ENCODE measurements around the gene NPFFR1.

The NPFFR1 gene

DNA sequence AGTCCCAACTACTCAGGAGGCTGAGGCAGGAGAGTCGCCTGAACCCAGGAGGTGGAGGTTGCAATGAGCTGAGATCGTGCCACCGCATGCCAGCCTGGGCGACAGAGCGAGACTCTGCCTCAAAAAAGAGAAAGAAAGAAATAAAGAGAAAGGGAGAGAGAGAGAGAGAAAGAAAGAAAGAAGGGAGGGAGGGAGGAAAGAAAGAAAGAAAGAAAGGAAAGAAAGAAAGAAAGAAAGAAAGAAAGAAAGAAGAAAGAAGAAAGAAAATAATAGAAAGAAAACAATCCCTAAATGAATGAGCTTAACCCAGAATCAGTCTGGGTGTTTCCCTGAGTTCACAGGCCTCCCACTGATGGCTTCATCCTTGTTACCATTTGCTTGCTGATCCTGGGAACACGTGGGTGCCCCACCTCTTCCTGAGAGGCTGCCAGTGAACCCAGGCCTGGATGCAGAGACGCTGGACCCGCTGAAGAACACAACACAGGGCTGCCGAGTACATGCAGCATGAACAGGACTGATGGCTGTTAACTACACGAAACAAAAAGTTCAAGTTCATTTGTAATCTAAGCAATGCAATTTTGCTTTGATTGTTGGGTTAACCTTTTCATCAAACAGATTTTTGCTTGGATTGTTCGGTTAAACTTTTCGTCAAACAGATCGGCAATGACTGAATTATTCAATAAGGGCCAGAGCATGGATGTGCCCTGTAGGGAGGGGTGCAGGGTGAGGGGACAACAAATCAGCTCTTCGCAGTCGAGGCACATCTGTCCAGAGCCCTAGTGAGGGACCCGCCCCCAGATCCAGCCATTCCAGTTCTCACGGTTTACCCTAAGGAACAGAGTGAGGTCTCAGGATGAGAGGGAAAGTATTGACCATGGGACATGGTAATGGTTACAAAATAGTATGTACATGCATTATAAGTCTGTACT, 11.5 kb downstream of the NPFFR1 start:
- no peak overlapping the region for H3K27ac Mint-ChIP-seq
- no peaks in the 10 kb centered on the region for H3K4me1 Mint-ChIP-seq
- H3K9me3 Mint-ChIP-seq: peaks cover 12% of the 10 kb centered on the region
- TF ChIP-seq, protein P1, sequence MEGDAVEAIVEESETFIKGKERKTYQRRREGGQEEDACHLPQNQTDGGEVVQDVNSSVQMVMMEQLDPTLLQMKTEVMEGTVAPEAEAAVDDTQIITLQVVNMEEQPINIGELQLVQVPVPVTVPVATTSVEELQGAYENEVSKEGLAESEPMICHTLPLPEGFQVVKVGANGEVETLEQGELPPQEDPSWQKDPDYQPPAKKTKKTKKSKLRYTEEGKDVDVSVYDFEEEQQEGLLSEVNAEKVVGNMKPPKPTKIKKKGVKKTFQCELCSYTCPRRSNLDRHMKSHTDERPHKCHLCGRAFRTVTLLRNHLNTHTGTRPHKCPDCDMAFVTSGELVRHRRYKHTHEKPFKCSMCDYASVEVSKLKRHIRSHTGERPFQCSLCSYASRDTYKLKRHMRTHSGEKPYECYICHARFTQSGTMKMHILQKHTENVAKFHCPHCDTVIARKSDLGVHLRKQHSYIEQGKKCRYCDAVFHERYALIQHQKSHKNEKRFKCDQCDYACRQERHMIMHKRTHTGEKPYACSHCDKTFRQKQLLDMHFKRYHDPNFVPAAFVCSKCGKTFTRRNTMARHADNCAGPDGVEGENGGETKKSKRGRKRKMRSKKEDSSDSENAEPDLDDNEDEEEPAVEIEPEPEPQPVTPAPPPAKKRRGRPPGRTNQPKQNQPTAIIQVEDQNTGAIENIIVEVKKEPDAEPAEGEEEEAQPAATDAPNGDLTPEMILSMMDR (IDR thresholded peaks at IDR 0.05; ENCODE audit: unreplicated experiment in 3 of 3): no peak
- no peaks in the 10 kb centered on the region for H3K36me3 Mint-ChIP-seq (ENCODE audit: low read depth)
- no peaks in the 10 kb centered on the region for H3K27me3 Mint-ChIP-seq (ENCODE audit: low read depth)
- H3K4me3 Mint-ChIP-seq: no peak overlapping the region

DNA sequence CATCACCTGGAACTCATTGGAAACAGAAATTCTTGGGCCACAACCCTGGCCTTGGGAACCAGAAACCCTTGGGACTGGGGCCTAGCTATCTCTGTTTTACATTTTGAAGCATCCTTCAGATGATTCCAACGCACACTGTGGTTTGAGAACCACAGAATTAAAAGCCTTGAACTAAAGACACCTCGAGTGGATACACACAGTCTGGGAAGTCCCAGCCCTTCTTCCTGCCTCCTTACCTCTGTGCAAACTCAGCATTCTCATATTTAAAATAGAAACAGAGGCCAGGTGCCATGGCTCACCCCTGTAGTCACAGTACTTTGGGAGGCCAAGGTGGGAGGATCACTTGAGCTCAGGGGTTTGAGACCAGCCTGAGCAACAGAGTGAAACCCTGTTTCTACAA, 12.9 kb downstream of the NPFFR1 start:
- H3K36me3 Mint-ChIP-seq (ENCODE audit: low read depth): no peaks in the 10 kb centered on the region
- peaks cover 10% of the 10 kb centered on the region for H3K9me3 Mint-ChIP-seq
- no peaks in the 10 kb centered on the region for H3K4me1 Mint-ChIP-seq
- no peak overlapping the region for H3K27ac Mint-ChIP-seq
- H3K4me3 Mint-ChIP-seq: no peak overlapping the region
- peaks cover 5% of the 10 kb centered on the region for H3K27me3 Mint-ChIP-seq (ENCODE audit: low read depth)
- TF ChIP-seq, protein P1 (IDR thresholded peaks at IDR 0.05; ENCODE audit: unreplicated experiment in 3 of 3): no peak

DNA sequence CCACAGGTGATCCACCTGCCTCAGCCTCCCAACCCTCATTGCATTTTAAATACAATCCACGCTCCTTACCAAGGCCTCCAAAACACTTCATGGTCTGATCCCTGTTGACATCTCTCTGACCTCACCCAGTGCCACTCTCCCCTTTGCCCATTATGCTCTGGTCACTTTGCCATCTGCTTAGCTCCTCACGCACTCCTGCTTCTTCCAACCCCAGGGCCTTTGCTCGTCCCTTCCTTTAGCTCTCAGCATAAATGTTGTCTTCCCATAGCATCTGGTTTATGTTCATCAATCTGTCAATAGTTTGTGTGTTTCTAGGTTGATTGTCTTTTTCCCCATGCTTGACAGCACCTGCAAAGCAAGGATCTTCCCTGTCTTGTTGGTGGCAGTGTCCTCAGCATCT, 14.1 kb downstream of the NPFFR1 start:
- Mint-ChIP-seq H3K4me3 (no peak overlapping the region), H3K9me3 (peaks cover 3% of the 10 kb centered on the region), H3K27me3 (ENCODE audit: low read depth) (peaks cover 12% of the 10 kb centered on the region), H3K36me3 (ENCODE audit: low read depth) (no peaks in the 10 kb centered on the region), H3K4me1 (no peaks in the 10 kb centered on the region), H3K27ac (no peak overlapping the region)
- TF ChIP-seq, protein P1 (IDR thresholded peaks at IDR 0.05; ENCODE audit: unreplicated experiment in 3 of 3): no peak

DNA sequence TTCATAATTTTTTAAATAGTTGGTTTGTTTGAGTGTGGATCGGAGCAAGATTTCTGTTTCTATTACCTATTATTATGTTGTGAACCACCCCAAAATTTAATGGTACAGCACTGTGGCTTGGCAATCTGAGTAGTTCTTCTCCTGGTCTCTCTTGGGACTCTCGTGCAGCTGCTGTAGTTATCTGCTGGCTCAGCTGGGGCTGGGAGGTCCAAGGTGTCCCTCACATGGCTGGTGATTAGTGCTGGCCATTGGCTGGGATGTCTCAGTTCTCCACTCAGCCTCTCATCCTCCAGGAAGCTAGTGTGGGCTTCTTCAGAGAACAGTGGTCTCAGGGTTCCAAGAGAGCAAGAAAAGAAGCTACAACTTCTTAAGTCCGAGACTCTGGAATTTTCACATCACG, 15.4 kb downstream of the NPFFR1 start:
- TF ChIP-seq, protein P1 (IDR thresholded peaks at IDR 0.05; ENCODE audit: unreplicated experiment in 3 of 3): no peak
- H3K4me3 Mint-ChIP-seq: no peak overlapping the region
- H3K9me3 Mint-ChIP-seq: peaks cover 3% of the 10 kb centered on the region
- no peaks in the 10 kb centered on the region for H3K36me3 Mint-ChIP-seq (ENCODE audit: low read depth)
- H3K27me3 Mint-ChIP-seq (ENCODE audit: low read depth): peaks cover 16% of the 10 kb centered on the region
- H3K4me1 Mint-ChIP-seq: no peaks in the 10 kb centered on the region
- no peak overlapping the region for H3K27ac Mint-ChIP-seq

- TF ChIP-seq, protein P1 (IDR thresholded peaks at IDR 0.05; ENCODE audit: unreplicated experiment in 3 of 3): no peak
- H3K36me3 Mint-ChIP-seq (ENCODE audit: low read depth): no peaks in the 10 kb centered on the region
- H3K4me3 Mint-ChIP-seq: no peak overlapping the region
- peaks cover 3% of the 10 kb centered on the region for H3K9me3 Mint-ChIP-seq
- no peaks in the 10 kb centered on the region for H3K4me1 Mint-ChIP-seq
- H3K27me3 Mint-ChIP-seq (ENCODE audit: low read depth): peaks cover 16% of the 10 kb centered on the region
- H3K27ac Mint-ChIP-seq: no peak overlapping the region
These were observed 16.5 kb downstream of the NPFFR1 start for GRCh38 chr10:70267161-70267933.

Measured in nephron (organoid).